NCI-H146 treated with DMSO at 0.1 percent for 48 hours (cell line): Measurements from ENCODE around the gene YTHDC1.
"Not testable (repeated sequence)": the region's sequence is repeated elsewhere in the genome, so short reads cannot be mapped to it uniquely, and the experiment has no call there.

Source experiments
- DNase-seq: peaks from one replicate; lab custom pipeline; 2025; ENCODE audit not compliant: unreplicated experiment; lab: John Stamatoyannopoulos, UW

YTHDC1 gene

DNA sequence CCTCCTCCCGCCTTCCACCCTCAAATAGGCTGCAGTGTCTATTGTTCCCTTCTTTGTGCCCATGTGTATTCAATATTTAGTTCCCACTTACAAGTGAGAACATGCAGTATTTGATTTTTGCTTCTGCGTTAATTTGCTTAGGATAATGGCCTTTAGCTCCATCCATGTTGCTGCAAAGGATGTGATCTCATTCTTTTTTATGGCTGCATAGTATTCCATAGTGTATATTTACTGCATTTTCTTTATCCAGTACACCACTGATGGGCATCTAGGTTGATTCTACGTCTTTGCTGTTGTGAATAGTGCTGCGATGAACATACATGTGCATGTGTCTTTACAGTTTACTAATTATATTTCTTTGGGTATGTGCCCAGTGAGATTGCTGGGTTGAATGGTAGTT, 52.8 kb downstream of the YTHDC1 start:
- no peak for DNase-seq

GRCh38 chr4:68291256-68291655, 58.6 kb downstream of the YTHDC1 start:
- DNase-seq: no peak

- DNase-seq: no peak
These were observed 61.5 kb downstream of the YTHDC1 start for GRCh38 chr4:68288393-68288740.

GRCh38 chr4:68287704-68288392, 62.0 kb downstream of the YTHDC1 start:
- DNase-seq: no peak

- no peak for DNase-seq
These were observed 66.2 kb downstream of the YTHDC1 start for GRCh38 chr4:68283714-68284113.

DNA sequence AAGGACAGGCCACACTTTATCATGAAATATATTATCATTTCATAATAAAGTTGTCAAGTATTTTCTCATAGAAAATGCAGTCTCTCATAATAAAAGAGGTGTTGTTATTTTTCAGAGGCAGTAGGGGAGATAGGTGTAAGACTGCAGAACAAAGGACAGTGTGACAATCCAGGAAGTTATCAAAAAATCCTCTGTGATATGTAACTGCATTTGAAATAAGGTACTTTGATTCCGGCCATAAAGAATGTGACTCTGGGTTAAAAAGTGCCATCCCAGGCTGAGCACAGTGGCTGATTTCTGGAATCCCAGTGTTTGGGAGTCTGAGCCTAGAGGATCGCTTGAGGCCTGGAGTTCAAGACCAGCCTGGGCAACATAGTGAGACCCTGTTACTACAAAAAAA, 66.8 kb downstream of the YTHDC1 start:
- no peak for DNase-seq

- DNase-seq: not testable (repeated sequence)
These were observed 67.8 kb downstream of the YTHDC1 start for GRCh38 chr4:68281796-68282740.

DNA sequence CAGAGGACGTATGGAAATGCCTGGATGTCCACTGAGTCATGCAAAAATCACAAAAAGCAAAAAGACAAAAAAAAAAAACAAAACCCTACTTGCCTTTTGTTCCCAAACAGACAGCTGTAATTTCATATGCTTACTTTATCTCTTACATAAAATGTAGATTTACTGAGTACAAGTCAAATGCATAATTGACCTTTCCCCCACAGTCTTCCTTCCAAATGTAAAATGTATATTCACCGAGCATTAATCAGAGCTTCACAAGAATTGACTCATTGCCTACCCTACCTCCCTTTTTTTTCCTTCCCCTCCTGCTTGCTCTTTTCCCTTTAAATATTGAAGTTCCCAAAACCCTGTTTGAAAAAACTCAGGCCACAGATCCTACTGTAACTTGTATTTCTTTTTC, 71.9 kb downstream of the YTHDC1 start:
- DNase-seq: no peak

GRCh38 chr4:68277627-68278026, 72.3 kb downstream of the YTHDC1 start:
- no peak for DNase-seq

DNA sequence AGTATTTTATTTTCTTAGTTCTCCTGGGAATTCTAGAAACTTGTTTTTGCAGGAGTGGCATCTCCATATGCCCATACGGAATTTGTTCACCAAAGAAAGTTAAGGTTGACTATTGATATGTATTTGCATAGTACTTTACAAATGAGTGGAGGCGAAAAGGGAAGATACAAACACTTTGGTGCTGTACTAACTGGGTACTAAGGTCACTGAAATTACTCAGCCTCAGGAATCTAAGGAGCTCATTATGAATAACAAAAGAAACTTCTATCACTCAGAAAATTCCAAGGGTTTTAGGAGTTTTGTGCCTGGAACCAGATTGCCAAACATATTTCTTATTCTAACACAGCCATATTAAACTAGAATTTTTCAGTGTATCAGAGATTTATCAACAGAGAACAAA, 77.0 kb downstream of the YTHDC1 start:
- no peak for DNase-seq

DNA sequence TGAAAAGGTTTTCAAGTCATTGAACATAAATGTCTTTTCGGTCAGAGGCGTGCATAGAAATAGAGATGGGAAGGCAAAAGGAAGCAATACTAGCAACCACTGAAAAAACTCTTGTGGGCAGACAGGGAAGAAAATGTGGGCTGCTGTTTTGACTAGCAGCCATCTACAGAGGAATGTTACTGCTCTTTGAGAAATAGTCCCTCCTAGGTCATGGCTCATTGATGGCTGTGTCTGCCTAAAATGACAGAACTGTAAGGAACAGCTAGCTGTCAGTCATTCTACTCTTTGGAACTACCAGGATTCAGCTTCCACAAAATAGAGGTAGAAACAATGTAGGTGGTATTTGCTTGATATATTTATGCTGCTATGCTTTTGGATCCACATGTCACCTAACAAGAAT, 77.5 kb downstream of the YTHDC1 start:
- DNase-seq: no peak

DNA sequence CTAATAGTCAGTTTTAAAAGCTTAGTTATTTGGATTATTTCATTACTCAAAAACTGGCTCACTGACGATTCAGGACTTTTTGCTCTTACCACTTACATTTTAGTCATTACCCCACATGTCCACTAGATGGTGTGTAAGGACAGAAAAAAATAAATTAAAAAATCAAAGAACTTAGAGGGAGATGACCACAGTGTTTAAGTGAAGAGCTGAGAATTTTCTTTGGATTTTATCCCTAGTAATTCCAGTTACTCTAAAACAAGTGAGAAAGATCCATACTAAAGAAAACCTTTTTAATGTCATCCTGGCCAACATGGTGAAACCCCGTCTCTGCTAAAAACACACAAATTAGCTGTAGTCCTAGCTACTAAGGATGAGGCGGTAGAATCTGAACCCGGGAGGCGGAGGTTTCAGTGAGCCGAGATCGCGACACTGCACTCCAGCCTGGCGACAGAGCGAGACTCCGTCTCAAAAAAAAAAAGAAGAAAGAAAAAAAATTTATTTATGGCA, 78.0 kb downstream of the YTHDC1 start:
- DNase-seq: peak; percentile 64

DNA sequence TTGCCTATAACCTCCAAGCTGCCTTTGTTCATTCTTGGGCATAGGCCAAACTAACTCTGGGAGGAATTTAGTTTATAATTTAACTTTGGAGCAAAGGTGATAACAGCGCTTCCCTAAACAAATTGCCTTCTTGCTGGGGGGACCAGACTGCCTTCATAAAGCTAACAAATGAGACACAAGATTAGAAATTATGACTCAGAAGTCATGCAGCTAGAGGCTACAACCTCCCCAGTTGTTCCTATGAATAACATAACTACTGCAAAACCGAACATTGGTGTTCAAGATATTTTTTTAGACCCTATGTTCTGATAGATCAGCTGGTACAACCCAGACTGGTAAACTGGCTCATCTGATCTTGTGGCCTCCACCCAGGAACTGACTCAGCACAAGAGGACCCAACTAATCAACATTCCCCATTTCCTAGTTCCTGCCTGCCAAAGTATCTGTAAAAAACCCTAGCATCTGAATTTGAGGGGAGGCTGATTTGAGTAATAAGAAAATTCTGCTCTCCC, 82.4 kb downstream of the YTHDC1 start:
- no peak for DNase-seq

GRCh38 chr4:68264875-68265565, 84.9 kb downstream of the YTHDC1 start:
- DNase-seq: no peak
